HEK293 (cell line): ENCODE measurements around the gene TMEM61.

Experiments
- CTCF ChIA-PET: fragments of 350-600 bp; formaldehyde crosslinking; extraction: SDS; loops from one replicate; lab custom pipeline; 2021; ENCODE audit warnings: antibody characterized with exemption; lab: Yijun Ruan, JAX
- POLR2A ChIA-PET: fragments of 300-600 bp; formaldehyde crosslinking; extraction: SDS; loops from one replicate; lab custom pipeline; 2020; ENCODE audit warnings: antibody characterized with exemption, inconsistent platforms; lab: Yijun Ruan, JAX
- H3K27ac ChIP-seq: fragments of 200-500 bp; sonication (Bioruptor generic); 2 replicates; pipeline ENCODE4 v1.5.1; 2014; ENCODE audit warnings: low read depth, low read length, control low read depth, inconsistent platforms; ENCODE audit errors: extremely low read depth
- H3K36me3 ChIP-seq, 2 experiments: fragments of 200-500 bp in 1 of 2; sonication (Bioruptor generic) in 1 of 2; 1 replicate in 1 of 2; 2 replicates in 1 of 2; pipeline ENCODE4 v1.5.1; 2014 to 2017; ENCODE audit warnings: inconsistent platforms in 2 of 2, low read length in 2 of 2; ENCODE audit not compliant: control insufficient read depth in 2 of 2, insufficient read depth in 1 of 2
- H3K4me1 ChIP-seq: fragments of 200-500 bp; sonication (Bioruptor generic); 2 replicates; pipeline ENCODE4 v1.5.1; 2014; ENCODE audit warnings: mild to moderate bottlenecking, low read length, inconsistent platforms; ENCODE audit not compliant: control insufficient read depth, insufficient read depth
- H3K4me3 ChIP-seq: 2 replicates; pipeline ENCODE4 v1.5.1; 2011; ENCODE audit warnings: low read depth, mild to moderate bottlenecking, control low read depth, low read length, moderate library complexity
- H3K9me3 ChIP-seq: fragments of 200-500 bp; sonication (Bioruptor generic); 2 replicates; pipeline ENCODE4 v1.5.1; 2014; ENCODE audit warnings: low read depth, low read length, inconsistent platforms; ENCODE audit not compliant: control insufficient read depth, insufficient read depth
- GFI1B ChIP-seq: fragments of 450-650 bp; formaldehyde crosslinking; IDR thresholded peaks from 2 replicates; pipeline ENCODE4 v1.5.1; 2016; ENCODE audit warnings: missing biosample characterization, missing genetic modification characterization
- GLIS1 ChIP-seq: fragments of 450-650 bp; formaldehyde crosslinking; IDR thresholded peaks from 2 replicates; pipeline ENCODE4 v1.5.1; 2016; ENCODE audit warnings: missing biosample characterization, missing genetic modification characterization
- HIC1 ChIP-seq: fragments of 450-650 bp; formaldehyde crosslinking; IDR thresholded peaks from 2 replicates; pipeline ENCODE4 v1.5.1; 2016; ENCODE audit warnings: missing biosample characterization, missing genetic modification characterization
- HOXD13 ChIP-seq: sonication (generic); formaldehyde crosslinking; IDR thresholded peaks from 2 replicates; pipeline ENCODE4 v1.8.0; 2022; ENCODE audit warnings: missing genetic modification reagents, borderline replicate concordance
- INSM2 ChIP-seq: fragments of 450-650 bp; formaldehyde crosslinking; IDR thresholded peaks from 2 replicates; pipeline ENCODE4 v1.5.1; 2016; ENCODE audit warnings: missing biosample characterization, missing genetic modification characterization
- KLF9 ChIP-seq: fragments of 450-650 bp; formaldehyde crosslinking; IDR thresholded peaks from 2 replicates; pipeline ENCODE4 v1.5.1; 2016; ENCODE audit warnings: missing biosample characterization, missing genetic modification characterization, low read depth
- WT1 ChIP-seq: fragments of 450-650 bp; formaldehyde crosslinking; IDR thresholded peaks from 2 replicates; pipeline ENCODE4 v1.5.1; 2016; ENCODE audit warnings: missing biosample characterization, missing genetic modification characterization
- ZBTB1 ChIP-seq: fragments of 450-650 bp; formaldehyde crosslinking; IDR thresholded peaks from 2 replicates; pipeline ENCODE4 v1.5.1; 2016; ENCODE audit warnings: missing biosample characterization, missing genetic modification characterization
- ZBTB20 ChIP-seq: fragments of 450-650 bp; formaldehyde crosslinking; IDR thresholded peaks from 2 replicates; pipeline ENCODE4 v1.5.1; 2016; ENCODE audit warnings: missing biosample characterization, missing genetic modification characterization
- ZBTB26 ChIP-seq: fragments of 450-650 bp; formaldehyde crosslinking; optimal IDR thresholded peaks from 2 replicates; pipeline ENCODE3; 2016; ENCODE audit warnings: missing biosample characterization, mild to moderate bottlenecking, missing genetic modification characterization
- ZBTB8A ChIP-seq: fragments of 450-650 bp; formaldehyde crosslinking; IDR thresholded peaks from 2 replicates; pipeline ENCODE4 v1.5.1; 2016; ENCODE audit warnings: missing biosample characterization, missing genetic modification characterization
- ZFHX2 ChIP-seq: fragments of 450-650 bp; formaldehyde crosslinking; conservative IDR thresholded peaks from 2 replicates; pipeline ENCODE4 v1.5.1; 2016; ENCODE audit warnings: missing biosample characterization, missing genetic modification characterization
- ZNF155 ChIP-seq: fragments of 450-650 bp; formaldehyde crosslinking; IDR thresholded peaks from 2 replicates; pipeline ENCODE4 v1.5.1; 2016; ENCODE audit warnings: missing biosample characterization, missing genetic modification characterization
- ZNF24 ChIP-seq: fragments of 450-650 bp; formaldehyde crosslinking; IDR thresholded peaks from 2 replicates; pipeline ENCODE4 v1.5.1; 2016; ENCODE audit warnings: missing biosample characterization, missing genetic modification characterization
- ZNF248 ChIP-seq: fragments of 450-650 bp; formaldehyde crosslinking; IDR thresholded peaks from 2 replicates; pipeline ENCODE4 v1.5.1; 2017; ENCODE audit warnings: missing biosample characterization, missing genetic modification characterization
- ZNF266 ChIP-seq: fragments of 450-650 bp; formaldehyde crosslinking; IDR thresholded peaks from 2 replicates; pipeline ENCODE4 v1.5.1; 2016; ENCODE audit warnings: missing biosample characterization, missing genetic modification characterization, low read depth
- ZNF394 ChIP-seq: fragments of 450-650 bp; formaldehyde crosslinking; IDR thresholded peaks from 2 replicates; pipeline ENCODE4 v1.5.1; 2016; ENCODE audit warnings: missing biosample characterization, missing genetic modification characterization, mild to moderate bottlenecking, moderate library complexity, borderline replicate concordance
- ZNF585B ChIP-seq: fragments of 450-650 bp; formaldehyde crosslinking; IDR thresholded peaks from 2 replicates; pipeline ENCODE4 v1.5.1; 2016; ENCODE audit warnings: missing biosample characterization, missing genetic modification characterization
- ZNF658 ChIP-seq: fragments of 450-650 bp; formaldehyde crosslinking; IDR thresholded peaks from 2 replicates; pipeline ENCODE4; 2016; ENCODE audit warnings: missing biosample characterization, missing genetic modification characterization
- ZNF664 ChIP-seq: fragments of 450-650 bp; formaldehyde crosslinking; IDR thresholded peaks from 2 replicates; pipeline ENCODE4 v1.5.1; 2016; ENCODE audit warnings: missing biosample characterization, missing genetic modification characterization
- ZNF701 ChIP-seq: fragments of 450-650 bp; formaldehyde crosslinking; IDR thresholded peaks from 2 replicates; pipeline ENCODE4 v1.5.1; 2016; ENCODE audit warnings: missing biosample characterization, missing genetic modification characterization
- ZNF837 ChIP-seq: fragments of 450-650 bp; formaldehyde crosslinking; IDR thresholded peaks from 2 replicates; pipeline ENCODE4 v1.5.1; 2016; ENCODE audit warnings: missing biosample characterization, missing genetic modification characterization

TMEM61 gene

GRCh38 chr1:54987427-54987826 is 7.0 kb downstream of the TMEM61 start (continued):
- no peak for TF ChIP-seq INSM2
- no peak for TF ChIP-seq ZBTB8A (tag by site-specific recombination)
- no peak for TF ChIP-seq ZNF664 (tag by site-specific recombination)

- no peak for TF ChIP-seq ZBTB1 (tag by site-specific recombination)
- TF ChIP-seq ZFHX2 (tag by site-specific recombination), result no peak
- no peak for TF ChIP-seq ZBTB20 (tag by site-specific recombination)
- no peak for TF ChIP-seq HOXD13 (CRISPR knock-in tag)
- no peak for TF ChIP-seq ZNF24 (tag by site-specific recombination)
- TF ChIP-seq GLIS1 (tag by site-specific recombination), result no peak
- no peak for TF ChIP-seq ZNF155 (tag by site-specific recombination)
- no peak for TF ChIP-seq KLF9 (tag by site-specific recombination)
- no peak for TF ChIP-seq HIC1 (tag by site-specific recombination)
- TF ChIP-seq ZNF837, result no peak
- TF ChIP-seq ZNF394 (tag by site-specific recombination), result no peak
- no peak for TF ChIP-seq GFI1B (tag by site-specific recombination)
- no peak for TF ChIP-seq ZNF658 (tag by site-specific recombination)
- TF ChIP-seq WT1 (tag by site-specific recombination), result no peak
- no peak for TF ChIP-seq ZNF266 (tag by site-specific recombination)
- no peak for TF ChIP-seq ZBTB26 (tag by site-specific recombination)
- TF ChIP-seq ZNF585B (tag by site-specific recombination), result no peak
- TF ChIP-seq ZNF701 (tag by site-specific recombination), result no peak
- TF ChIP-seq ZNF248 (tag by site-specific recombination), result no peak
- Histone ChIP-seq H3K4me1 (peaks cover 5% of the 10 kb centered on the region; the same call in 1 of the 2 replicates), H3K27ac (no peak overlapping the region), H3K9me3 (no peaks in the 10 kb centered on the region), H3K36me3 (no peaks in the 10 kb centered on the region), H3K4me3 (no peak overlapping the region)
- ChIA-PET POLR2A (no interaction called here), CTCF (interaction anchor here (0.8 to 5.7 kb wide), 4 partner anchors 34 to 50 kb away, joined by 3 to 22 read pairs (median 6); no protein-coding TSS in a partner anchor)
Measured at GRCh38 chr1:54987919-54988705, 7.7 kb downstream of the TMEM61 start.
